GM12872 (cell line): ENCODE data around the gene CITED4.

Source experiments
- CTCF ChIP-seq: IDR thresholded peaks from 3 replicates; pipeline ENCODE4 v1.5.1; 2011; ENCODE audit warnings: low read depth, mild to moderate bottlenecking, low read length, moderate library complexity; ENCODE audit not compliant: insufficient read depth

CITED4 gene

GRCh38 chr1:40894455-40894854 is 32.3 kb upstream of the CITED4 start:
- no peak for TF ChIP-seq CTCF

DNA sequence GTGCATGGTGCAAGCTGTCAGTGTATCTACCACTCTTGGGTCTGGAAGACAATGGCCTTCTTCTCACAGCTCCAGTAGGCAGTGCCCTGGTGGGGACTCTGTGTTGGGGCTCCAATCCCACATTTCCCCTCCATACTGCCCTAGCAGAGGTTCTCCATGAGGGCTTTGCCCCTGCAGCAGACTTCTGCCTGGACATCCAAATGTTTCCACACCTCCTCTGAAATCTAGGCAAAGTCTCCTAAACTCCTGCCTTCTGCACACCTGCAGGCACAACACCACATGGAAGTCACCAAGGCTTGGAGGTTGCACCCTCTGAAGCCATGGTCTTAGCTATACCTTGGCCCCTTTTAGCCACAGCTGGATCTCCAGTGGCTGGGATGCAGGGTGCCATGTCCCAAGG is 31.8 kb upstream of the CITED4 start:
- no peak for TF ChIP-seq CTCF

GRCh38 chr1:40892354-40892753 is 30.2 kb upstream of the CITED4 start:
- TF ChIP-seq CTCF, result no peak

DNA sequence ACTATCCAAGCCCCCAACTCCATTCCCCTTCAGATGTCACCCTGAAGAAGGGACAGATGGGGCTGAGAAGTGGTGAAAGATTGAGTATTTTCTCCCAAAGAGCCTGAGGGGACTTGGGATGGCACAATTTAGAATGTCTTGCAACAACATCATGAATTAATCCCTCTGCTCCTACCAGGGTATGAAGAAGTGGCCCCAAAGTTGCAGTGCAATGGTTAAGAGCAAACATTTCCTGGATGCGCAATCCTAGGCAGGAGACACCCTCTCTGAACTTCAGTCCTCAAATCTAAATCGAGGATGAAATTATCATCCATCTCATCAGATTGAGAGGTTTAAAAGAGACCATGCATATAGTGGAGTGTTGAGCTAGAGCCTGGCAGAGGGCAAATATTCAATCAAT is 28.6 kb upstream of the CITED4 start:
- TF ChIP-seq CTCF, result no peak

GRCh38 chr1:40887652-40888051 is 25.5 kb upstream of the CITED4 start:
- no peak for TF ChIP-seq CTCF

- no peak for TF ChIP-seq CTCF
Observed at GRCh38 chr1:40887012-40887378, 24.8 kb upstream of the CITED4 start.

DNA sequence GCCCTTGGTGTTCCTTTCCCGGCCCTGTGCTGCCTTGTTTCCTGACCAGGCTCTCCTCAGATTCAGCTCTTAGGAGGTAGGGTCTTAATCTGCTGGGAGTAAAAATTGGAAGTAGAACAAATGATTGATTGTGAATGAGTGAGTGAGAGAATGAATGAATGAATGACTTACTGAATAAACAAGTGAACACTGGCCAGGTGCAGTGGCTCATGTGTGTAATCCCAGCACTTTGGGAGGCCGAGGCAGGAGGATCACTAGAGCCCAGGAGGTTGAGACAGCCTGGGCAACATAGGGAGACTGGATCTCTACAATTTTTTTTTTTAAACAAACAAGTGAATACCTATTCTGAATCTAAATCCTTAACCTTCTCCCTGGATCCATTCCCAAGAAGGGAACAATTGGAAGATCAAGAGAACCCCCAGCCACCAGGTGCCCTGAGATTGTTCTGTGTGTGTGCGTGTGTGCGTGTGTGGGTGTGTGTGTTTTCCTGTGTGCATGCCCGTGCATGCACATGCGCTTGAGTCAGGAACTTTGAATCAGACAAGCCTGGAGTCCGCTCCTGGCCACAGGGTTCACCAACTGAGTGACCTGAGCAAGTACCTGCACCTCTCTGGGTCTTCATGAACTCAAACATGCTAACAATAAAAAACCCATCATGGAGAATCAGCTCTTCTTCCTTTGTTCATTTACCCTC is 24.3 kb upstream of the CITED4 start:
- no peak for TF ChIP-seq CTCF
